Right renal pelvis (tissue), 4 donors: ENCODE data around the gene EPHA7. TPM values are rescaled to one million over a fixed set of nuclear protein-coding genes. Genes with fewer than 3 reads are reported as not detected.

Experiments used
- DNase-seq, 4 donors: peaks; one replicate each; pipeline ENCODE4 v3.0.0-alpha.2; 2013; ENCODE audit warnings: low read depth in 4 of 4, low spot score in 3 of 4, missing footprints in 1 of 4
- polyA plus RNA-seq, 4 donors: library from polyadenylated mRNA; unstranded; fragments of 120-200 nt; gene quantifications; one replicate each; pipeline ENCODE4 v1.2.1, GENCODE V29; 2013; ENCODE audit not compliant: insufficient read length in 4 of 4

Gene EPHA7
- polyA plus RNA-seq, 4 donors = 38.8 to 52.9 (median 47.9) TPM

DNA sequence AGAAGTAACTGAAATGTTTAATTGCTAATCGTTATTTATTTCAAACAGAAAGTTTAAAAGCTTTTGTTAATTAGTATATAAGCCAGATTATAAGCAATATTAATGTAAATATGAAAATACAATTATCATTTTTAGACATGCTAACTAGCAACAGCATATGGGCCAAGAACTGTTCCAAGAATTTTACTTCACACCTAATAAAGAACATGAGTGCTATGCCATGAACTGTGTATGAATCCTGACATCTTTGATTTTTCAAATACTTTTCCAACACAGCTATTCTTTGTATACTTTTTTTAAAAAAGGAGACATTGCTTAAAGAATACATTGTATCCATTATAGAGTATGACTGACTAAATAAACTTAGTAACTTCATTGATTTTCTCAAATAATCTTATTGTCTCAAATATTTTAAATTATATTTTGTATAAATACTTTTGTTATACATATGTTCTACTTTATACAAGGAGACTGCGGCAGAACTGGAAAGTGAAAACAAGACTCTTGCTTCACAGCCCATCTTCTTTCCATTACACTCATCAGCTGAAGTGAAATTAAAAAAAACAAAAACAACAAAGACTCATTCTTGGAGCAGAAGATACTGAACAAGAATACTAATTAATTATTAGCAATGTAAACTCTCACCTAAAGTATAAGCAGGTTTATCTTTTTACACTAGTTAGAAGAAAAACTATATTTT, 89.9 kb downstream of the EPHA7 start:
- DNase-seq = no peak

DNA sequence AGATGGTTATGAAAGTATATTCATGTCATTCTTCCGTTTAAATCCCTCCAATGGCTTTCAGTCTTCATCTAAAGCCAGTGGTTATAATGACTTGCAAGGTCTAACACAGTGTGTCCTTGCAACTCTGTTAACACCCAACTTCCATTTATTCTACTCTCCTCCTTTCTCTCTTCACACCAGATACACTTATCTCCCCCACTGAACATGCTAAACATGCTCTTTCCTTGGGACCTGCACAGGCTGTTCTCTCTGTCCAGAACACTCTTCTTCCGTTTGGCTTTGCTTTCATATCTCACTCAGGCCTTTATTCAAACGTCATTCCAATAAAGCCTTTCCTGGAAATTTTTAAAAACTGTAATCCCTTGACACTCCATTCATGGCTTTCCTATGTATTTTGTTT, 91.5 kb downstream of the EPHA7 start:
- no peak for DNase-seq

DNA sequence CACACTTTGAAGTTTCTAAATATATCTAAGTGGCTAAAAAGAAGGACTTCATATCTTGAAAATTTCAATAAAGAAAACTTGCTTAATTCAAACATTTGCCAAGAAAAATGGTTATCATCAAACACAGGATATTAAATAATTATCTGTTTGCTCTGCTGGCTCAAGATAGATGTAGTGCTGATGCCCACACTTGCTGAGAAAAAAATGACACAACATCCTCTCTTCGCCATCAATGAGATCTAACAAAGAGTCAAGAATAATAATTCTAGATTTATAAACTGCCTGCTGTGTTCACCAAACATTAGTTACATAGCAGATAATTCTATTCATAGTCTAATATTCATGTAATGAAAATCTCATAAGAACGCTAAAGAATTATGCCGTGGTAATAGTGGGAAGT, 93.6 kb downstream of the EPHA7 start:
- DNase-seq = no peak

DNA sequence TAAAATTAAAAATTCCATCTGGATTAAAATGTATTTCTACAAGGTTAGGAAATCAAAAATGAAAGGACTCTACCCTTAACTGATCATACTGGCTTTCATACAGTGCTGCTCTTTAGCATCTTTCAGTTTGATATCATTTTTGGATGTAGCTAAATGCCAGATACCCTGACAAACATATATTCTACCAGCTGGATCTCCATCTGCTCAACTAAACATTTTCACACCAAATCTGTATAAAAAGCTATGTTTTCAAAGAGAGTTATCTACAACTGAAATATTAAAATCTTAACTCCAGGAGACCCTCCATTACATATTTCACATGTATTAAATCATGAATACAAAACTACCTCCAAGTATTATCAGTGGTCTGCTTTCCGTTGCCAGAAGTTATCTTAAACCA, 95.7 kb downstream of the EPHA7 start:
- DNase-seq = no peak

DNA sequence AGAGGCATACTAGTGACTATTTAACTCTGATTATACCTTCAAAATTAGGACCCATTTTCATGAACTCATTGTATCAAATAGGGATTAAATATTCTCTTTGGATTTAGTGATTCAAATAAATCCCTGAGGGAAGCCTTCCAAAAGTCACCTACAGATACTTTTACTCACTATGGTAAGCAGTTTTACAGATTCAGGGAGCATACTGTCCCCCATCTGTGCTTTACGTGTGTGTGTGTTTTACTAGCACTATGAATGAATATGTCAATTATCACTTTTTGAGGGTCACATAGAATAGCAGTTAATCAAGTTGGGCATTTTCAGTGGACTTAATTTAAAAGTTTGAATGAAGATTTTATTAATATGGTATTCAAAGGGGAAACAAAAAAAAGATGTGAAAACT, 96.7 kb downstream of the EPHA7 start:
- no peak for DNase-seq

DNA sequence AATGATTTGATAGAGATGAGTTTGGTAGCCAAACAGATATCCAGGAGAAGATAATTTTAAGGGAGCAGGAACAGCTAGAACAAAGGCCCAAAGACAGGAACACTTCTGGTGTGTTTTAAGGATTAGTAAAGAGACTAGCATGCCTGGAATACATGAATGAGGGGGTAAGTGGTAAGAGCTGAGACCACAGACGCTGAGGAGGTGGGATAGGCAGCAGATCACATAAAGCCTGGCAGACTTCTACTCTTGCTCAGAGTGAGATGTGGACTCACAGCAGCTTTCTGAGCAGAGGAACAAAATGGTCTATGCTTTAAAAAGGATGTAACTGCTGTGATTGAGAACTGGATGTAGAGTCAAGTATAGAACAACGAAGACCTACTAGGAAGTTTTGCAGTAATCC, 100.1 kb downstream of the EPHA7 start:
- DNase-seq = no peak

DNA sequence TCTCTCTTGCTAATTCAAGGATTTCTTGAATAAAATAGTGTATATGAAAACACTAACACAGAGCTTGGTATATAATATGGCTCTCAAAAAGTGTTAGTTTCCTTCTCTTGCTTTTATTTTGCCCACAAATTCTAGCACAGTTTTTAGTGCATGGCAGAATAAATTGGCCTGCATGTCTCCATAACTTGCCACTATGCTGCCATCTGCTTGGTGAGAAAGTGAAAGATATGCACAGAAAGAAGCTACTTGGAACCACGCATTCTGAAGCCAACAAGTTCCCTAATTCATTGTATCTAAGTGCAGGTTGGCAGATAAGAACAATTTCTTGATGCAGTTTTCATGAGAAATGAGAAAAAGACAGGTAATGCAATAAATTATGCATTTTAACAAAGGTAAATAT, 101.2 kb downstream of the EPHA7 start:
- no peak for DNase-seq

DNA sequence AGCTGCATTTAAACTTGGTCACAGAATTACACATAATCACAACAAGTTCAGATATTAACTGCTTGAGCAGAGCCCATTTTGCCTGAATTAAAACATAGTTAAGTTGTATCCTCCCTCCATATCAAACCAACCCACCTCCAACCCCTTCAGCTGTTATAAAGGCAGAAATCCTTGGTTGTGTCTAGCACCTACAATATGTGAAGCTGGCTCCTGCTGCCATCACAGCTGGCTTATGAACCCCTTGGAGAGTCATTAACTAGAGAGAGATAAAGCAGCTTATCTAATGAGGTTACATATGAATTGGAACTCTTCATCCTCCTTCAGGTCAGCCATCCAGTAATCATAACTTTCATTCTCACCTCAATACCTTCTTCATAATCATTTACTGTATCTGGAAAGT, 101.8 kb downstream of the EPHA7 start:
- no peak for DNase-seq

DNA sequence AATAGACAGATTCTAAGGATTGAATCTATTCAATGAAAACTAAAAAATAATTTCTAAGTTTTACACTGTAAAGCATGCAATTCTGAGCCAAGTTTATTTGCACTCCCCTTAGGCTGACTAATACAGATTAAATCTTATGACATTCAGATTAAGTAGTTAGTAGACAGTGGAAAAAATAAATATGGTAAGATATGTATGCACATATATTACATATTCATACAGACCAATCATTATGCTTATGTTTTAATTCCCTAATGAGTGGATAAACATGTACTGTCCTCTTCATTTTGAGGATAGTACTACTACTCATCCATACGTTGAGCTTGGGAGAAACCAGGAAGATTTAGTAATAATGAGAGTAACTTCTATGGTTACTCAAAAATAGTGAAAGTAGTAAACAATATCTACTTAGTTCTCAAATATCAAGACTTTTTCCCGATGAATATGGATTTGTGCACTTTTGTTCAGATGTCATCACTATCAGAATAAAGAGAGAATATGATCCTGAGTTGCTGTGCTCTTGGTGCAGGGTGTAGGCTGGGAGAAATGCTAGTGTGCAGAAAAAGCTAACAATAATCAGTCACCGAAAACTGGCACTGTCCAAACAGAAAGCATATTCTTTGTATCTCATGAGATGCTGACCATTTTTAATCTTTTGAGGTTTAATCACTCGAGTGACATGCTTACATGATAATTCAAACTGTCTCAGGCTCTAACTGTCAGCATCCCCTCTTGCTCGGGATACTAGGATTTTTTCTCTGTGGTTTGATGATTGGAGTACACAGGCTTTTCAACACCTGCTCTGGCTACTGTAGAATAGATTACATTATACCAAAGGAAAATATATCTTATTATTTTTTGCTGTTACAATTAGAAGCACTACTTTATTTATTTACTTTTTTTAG, 111.6 kb downstream of the EPHA7 start:
- DNase-seq = no peak

DNA sequence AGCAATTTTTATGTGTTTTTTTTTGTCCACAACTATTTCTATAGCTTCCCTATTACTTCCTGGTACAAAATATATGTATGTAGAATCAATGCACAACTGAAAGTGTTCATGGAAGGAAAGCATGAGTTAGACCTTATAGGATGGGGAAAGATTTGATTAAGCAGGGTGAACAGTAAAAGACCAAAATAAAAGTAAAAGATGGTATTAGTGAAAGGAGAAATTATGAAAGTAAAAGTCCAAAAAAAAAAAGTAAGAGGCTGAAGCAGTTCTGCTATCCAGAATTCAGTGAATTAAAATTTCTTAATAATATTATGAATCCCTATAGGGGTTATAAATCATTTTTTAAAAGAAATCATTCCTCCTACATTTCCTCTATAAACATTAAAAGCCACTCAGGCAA, 114.3 kb downstream of the EPHA7 start:
- no peak for DNase-seq

DNA sequence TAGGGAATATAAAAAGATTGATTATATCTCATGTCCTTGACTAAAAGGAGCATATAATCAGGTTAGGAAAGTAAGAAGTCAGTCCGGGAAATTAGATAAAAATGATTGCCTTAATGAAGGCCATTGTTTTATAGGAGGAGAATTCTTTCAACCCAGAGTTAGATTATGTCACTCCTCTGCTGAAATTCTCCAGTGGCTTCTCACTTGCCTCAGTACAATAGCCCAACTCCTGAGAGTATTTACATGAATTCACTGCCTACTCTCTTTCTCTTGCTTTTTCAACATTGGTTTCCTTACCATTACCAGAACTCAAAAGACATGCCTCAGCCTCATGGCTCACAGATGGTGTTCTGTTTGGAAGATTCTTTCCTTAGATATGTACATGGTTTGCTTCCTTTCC, 114.9 kb downstream of the EPHA7 start:
- DNase-seq = no peak

DNA sequence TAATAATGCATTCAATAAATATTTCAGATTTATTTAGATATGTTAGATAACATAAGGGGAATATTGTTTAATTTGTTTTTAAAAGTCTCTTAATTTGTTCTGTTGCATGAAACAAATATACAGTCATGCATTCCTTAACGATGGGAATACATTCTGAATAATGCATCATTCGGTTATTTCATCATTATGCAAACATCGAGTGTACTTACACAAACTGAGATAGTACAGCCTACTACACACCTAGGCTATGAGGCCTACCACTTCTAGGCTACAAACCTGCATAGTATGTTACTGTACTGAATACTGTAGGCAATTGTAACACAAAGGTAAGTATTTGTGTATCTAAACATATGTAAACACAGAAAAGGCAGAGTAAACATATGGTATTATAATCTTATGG, 118.7 kb downstream of the EPHA7 start:
- DNase-seq = no peak

DNA sequence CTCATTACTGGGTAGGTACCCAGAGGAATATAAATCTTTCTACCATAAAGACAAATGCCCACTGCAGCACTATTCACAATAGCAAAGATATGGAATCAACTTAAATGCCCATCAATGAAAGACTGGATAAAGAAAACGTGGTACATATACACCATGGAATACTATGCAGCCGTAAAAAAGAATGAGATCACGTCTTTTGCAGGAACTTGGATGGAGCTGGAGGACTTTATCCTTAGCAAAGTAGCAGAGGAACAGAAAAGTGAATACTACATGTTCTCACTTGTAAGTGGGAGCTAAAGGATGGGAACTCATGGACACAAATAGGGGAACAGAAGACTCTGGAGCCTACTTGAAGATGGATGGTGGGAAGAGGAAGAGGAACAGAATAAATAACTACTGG, 119.7 kb downstream of the EPHA7 start:
- no peak for DNase-seq

DNA sequence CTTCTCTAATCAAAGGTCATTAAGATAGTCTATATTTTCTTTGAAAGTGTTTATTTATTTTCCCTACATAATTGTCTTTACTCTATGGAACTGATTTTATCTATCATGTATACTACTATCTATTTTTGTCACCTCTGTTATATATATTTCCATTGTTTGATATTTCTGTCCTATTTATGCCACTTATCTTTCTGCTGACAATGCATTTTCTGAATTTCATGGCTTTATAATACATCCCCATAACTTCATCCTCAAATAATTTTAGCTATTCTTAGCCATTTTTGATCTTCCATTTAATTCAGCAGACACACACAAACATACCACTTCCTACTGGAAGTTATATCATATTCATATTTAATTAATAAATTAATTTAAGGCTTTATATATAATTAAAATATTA, 123.7 kb downstream of the EPHA7 start:
- no peak for DNase-seq

DNA sequence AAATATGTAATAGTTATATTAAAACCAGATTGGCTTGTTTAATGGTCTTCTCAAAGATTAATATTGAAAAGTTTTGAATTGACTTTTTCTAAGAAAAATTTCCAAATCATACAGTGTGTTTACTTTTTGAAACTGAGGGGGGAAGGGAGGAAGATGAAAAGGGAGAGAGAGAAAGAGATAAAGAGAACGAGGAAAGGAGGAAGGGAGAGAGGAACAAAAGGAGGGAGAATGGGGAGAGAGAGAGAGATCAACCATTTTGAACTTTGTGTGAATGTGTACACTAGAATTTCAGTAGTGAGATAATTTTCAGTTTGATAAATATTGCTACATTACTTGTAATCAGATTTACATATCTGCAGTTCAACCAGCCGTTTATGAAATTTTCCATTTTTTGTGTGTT, 124.5 kb downstream of the EPHA7 start:
- no peak for DNase-seq

DNA sequence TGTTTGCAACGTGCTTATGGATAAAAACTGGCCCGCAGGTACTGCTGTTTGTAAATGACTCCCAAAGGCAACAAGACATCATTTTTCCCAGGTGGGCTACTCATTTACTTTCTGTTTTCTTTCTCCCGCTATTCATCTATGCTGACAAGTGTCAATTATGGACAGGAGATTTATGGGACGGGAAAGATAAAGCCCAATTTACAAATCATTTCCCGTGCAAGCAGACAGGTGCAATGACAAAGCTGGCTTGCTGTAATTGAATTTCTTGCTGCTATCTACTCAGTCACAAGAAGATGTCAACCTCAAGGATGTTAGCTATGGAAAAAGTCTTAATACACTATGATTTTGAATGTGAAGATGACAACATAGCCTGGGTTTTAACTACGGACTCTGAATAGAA, 125.5 kb downstream of the EPHA7 start:
- no peak for DNase-seq

DNA sequence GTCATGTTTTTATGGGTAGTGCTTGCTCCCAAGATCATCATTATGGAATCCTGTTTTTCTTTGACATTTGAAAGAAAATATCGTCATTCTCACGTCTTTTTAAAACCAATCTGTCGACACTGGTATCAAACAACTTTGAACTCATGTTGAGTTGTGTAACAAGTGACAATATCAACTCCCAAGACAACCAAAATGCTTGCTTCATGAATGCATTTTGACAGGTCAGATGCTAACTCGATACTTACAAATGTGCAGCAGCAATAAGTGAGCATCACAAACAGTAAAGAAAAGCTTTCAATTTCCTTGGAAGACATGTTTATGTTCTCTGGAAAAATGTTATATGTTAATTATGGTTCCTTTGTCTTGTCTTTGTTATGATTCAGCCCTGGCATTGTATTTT, 125.9 kb downstream of the EPHA7 start:
- DNase-seq = no peak

DNA sequence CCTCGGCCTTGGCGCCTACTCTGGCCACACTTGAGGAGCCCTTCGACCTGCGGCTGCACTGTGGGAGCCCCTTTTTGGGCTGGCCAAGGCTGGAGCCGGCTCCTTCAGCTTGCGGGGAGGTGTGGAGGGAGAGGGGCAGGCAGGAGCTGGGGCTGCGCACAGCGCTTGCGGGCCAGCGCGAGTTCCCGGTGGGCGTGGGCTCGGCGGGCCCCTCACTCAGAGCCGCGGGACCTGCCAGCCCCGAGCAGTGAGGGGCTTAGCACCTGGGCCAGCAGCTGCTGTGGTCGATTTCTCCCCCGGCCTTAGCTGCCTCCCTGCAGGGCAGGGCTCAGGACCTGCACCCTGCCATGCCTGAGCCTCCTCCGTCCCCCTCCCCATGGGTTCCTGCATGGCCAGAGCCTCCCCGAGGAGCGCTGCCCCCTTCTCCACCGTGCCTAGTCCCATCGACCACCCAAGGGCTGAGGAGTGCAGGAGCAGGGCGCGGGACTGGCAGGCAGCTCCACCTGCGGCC, 136.8 kb downstream of the EPHA7 start:
- DNase-seq = no peak

DNA sequence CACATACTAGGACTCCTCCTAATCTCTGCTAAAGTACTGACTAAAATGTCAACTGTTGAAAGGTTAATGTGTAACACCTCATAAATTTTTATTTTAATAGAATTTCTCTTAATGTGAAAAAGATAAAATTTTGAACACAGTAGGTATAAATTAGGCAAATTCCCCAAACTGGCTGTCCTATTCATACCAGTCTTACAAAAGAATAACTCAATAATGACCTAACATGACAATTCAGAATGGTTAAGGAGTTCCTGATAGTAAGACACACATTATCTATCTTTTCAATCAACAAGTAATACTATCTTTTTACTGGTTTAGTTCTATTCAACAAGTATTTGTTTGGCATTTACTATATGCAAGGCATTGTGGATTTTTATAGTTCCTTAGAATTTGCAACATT, 141.1 kb downstream of the EPHA7 start:
- DNase-seq = no peak

DNA sequence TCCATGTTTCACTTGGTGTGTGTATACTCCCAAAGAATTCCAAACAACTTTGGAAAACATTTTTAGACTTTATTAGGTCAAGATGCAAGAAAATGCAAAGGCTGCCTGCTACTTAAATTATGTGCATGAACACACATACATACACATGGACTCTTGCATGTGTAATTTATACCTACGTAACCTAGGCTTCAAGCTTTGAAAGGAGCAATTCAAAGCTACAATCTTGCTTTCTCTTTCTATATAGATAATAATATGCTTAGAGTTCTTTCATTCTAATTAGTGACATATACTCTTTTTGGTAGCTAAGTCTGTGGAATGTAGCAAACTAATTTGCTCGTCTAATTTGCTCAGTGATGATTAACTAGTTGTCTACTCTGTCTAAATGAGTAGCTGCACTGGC, 146.5 kb downstream of the EPHA7 start:
- DNase-seq = peak in 1 of 4 donors; percentile 10

DNA sequence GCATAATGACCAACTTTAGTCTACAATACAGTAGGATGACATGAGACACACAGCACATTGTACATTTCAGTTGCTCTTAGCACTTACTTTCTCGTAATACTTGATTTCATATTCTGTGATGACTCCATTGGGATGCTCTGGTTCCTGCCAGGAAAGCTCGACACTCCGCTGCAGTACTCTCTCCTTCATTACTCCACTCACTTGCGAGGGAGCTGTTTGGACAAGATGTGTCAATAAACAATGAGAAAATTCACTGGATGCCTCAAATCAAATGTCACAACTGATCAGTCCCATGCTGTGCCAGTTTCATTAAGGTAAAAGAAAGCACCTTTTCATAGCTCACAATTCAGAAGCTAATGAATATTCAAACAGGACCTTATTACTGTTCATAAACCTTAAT, 147.1 kb downstream of the EPHA7 start:
- DNase-seq = no peak
